DND-41 (cell line): ENCODE results near the gene RNU2-1.
"Not testable (repeated sequence)": the region's sequence is repeated elsewhere in the genome, so short reads cannot be mapped to it uniquely, and the experiment has no call there.

Source experiments
- CTCF ChIP-seq: IDR thresholded peaks from 2 replicates; pipeline ENCODE4 v1.5.1; 2012; ENCODE audit warnings: borderline replicate concordance, low read length, moderate library complexity, mild to moderate bottlenecking; ENCODE audit not compliant: poor library complexity, severe bottlenecking; ENCODE audit errors: extremely low read depth
- EZH2 ChIP-seq: IDR thresholded peaks from 3 replicates; pipeline ENCODE4 v1.6.1; 2012; ENCODE audit warnings: borderline replicate concordance, low read depth, mild to moderate bottlenecking, moderate library complexity, low read length, inconsistent platforms; ENCODE audit not compliant: severe bottlenecking

GRCh38 chr17:43233877-43234276 is at the start of gene RNU2-1:
- not testable (repeated sequence) for TF ChIP-seq EZH2, CTCF
